Astrocyte of the hippocampus (primary cell): ENCODE results near the gene P2RY12.

Source experiments
- DNase-seq: peaks from one replicate; pipeline ENCODE4 v3.0.0; 2011; ENCODE audit warnings: low read depth, low spot score

Gene P2RY12

GRCh38 chr3:151384741-151385174, at the start of gene P2RY12:
TSS of gene P2RY12 (minus strand) at chr3:151384753. CDS start at chr3:151338845, 45,908 bp downstream.
- DNase-seq = no peak

- no peak for DNase-seq
These were observed 48.2 kb upstream of the P2RY12 start for GRCh38 chr3:151432616-151433372.

- DNase-seq = peak; percentile 93
These were observed 47.4 kb upstream of the P2RY12 start for GRCh38 chr3:151431940-151432339.

- no peak for DNase-seq
These were observed 46.4 kb upstream of the P2RY12 start for GRCh38 chr3:151430821-151431484.

GRCh38 chr3:151428386-151428785, 43.8 kb upstream of the P2RY12 start:
- no peak for DNase-seq

DNA sequence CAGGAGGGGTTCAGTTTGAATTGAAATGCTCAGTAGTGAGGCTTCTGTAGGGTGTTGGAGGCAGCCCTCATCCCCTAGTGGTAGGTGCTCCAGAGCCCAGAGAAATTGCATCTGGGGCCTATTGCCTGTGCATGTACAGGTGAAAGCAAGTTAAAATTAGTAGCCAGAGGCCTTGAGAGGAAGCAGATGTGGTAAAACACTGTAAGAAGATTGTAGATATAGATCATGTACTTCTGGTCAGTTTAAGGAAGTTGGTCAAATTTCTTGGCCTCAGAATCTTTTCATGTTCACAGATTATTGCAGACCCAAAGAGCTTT, 41.7 kb upstream of the P2RY12 start:
- DNase-seq = no peak

DNA sequence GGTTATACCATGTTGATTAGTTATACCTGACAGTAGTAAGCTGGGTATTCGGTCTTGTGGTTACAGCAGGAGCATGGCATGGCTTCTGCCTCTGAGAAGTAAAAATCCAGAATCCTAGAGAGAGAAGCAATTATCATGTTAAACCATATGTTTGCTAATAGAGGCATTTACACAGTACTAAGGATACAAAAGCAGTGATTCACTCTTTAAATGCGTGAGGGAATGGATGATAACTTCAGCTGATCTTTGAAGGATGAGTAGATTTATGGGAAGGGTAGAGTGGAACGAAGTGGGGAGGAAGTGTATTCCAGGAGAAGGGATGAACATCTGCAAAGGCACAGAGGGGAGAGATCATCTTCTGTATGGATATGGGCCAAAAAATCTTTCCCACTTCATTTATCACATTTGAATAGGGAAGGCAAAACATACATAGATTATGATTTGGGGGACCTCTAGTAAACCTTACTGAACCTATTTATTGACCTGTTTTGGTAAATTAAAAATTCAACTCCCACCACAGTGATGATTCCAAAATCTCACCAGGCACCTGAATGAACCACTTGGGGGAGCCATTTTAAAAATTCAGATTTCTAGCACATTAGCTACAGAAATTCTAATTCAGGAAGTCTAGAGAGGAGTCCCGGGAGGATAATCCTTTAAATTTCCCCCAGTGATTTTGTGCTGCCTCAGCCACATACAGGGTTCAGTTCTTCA, 41.2 kb upstream of the P2RY12 start:
- peak; percentile 21 for DNase-seq

- DNase-seq = no peak
These were observed 38.5 kb upstream of the P2RY12 start for GRCh38 chr3:151423091-151423490.

DNA sequence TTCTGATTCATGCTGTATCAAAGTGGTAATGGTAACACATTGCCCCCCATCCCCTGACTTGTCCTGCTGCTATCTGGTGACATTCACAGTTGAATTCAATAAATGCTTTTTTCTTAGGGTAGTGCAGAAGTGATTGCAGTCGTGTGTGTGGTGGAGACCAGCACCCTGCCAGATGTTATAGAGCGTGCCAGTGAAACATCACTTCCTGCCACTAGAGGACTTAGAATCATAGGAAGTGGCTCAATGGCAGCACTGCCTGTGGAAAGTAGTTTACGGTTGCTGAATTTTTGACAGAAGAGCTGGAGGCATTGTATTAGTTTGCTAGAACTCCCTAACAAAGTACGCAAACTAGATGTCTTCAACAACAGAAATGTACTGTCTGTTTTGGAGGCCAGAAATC, 37.4 kb upstream of the P2RY12 start:
- DNase-seq = no peak

- DNase-seq = no peak
These were observed 35.3 kb upstream of the P2RY12 start for GRCh38 chr3:151419806-151420205.

- DNase-seq = no peak
These were observed 30.7 kb upstream of the P2RY12 start for GRCh38 chr3:151415289-151415688.

DNA sequence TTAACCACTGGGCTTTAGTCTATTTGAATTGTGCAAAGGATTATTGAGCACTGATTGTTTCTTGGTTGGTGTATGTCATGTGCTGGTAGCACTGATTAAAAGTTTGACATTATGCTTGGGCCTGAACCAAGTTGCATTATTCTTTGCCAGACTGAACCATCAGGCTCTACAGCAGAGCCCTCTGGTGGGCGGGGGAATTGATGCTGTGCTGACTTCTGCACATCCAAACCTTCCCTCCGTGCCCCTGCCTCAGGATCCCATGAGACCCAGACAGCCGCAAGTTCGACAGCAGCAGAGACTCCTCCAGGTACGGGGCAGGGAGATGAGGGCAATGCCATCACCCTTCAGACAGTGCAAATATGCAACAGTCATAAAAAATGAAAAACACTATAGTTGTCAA, 28.4 kb upstream of the P2RY12 start:
- DNase-seq = no peak

GRCh38 chr3:151410891-151411559, 26.5 kb upstream of the P2RY12 start:
- DNase-seq = peak; percentile 23

DNA sequence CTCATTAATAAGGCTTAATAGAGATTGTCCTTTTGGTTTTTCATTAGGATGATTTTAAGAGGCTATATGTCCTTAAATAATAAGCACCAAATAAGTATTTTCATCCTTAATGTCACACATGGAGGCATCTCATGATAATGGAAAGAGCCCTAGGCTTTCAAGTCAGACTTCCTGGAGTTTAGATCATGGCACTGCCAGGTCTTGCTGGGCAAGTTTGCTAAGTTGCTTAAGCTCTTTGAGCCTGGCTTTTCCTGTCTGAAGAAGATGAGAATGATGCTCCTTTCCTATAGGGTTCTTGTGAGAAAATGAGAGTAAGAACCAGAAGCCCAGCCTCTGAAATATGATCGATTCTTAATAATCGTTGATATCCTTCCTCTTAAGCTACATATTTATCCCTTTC, 23.4 kb upstream of the P2RY12 start:
- DNase-seq = no peak

DNA sequence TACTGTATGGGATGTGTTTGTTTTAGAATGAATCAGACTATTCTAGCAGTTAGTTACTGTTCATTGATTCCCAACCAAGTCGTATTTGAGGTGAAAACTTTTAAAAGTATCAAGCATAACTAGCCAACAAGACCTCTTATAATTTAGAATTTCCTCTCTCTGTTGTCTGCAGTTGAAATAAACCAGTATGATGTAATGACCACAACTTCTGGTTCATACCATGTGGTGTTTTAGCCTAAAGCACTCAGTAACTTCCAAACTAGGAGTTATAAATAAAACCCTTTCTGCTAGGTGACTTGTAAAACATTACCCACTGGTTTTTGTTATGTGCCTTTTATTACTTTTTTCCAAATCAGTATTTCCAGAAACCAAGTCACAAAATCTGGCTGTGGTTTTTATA, 19.8 kb upstream of the P2RY12 start:
- peak; percentile 48 for DNase-seq

GRCh38 chr3:151403246-151403645, 18.7 kb upstream of the P2RY12 start:
- DNase-seq = peak; percentile 56

DNA sequence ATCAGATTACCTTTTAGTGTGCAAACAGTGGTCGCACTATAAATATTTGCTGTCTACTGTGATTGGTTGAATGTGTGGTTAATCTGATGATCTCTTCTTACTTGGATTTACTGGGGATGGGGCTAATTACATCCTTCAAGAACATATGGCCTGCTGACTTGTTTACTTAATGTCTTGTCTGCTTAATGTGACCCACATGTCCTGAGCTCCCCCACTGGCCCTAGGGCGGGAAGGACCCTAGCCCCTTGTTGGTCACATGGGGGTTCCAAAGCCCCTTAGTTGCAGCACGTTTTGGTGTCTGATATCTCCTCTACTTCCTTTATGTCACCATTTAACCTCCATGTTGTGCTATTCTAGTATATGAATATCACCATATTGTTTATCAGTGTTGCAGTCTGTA, 17.8 kb upstream of the P2RY12 start:
- no peak for DNase-seq

DNA sequence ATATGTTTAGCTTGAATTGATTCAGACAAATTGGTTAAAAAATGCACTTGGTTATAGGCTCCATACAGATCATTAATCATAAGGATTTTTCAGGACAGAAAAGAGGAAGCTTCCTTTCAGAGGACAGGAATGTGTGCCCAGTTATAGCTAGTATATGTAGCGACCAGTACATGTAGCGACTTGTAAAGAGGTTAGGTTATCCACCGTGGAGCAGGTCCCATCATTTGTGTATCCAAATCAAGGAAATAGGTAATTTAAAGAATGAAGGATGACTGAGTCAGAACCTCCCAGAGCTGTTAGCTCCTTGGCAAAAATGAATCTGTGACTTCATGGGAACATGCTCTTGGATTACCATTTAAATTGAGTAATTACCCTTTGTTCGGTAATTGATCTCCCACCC, 15.8 kb upstream of the P2RY12 start:
- no peak for DNase-seq

DNA sequence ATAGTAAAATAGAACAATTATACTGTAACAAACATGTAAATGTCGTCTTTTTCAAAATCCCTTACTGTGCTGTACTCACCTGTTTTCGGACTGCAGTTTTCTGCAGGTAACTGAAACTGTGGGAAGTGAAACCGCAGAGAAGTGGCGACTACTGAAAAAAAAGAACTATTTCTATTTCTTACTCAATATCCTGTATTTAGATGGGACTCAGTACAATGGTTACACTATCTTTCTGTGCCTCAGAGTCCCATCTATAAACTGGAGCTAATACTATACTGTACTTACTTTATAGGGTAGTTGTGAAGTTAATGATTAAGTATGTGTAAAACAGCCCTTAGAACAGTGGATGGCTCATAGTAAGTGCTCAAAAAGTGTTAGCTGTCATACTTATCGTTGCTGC, 14.3 kb upstream of the P2RY12 start:
- DNase-seq = no peak

DNA sequence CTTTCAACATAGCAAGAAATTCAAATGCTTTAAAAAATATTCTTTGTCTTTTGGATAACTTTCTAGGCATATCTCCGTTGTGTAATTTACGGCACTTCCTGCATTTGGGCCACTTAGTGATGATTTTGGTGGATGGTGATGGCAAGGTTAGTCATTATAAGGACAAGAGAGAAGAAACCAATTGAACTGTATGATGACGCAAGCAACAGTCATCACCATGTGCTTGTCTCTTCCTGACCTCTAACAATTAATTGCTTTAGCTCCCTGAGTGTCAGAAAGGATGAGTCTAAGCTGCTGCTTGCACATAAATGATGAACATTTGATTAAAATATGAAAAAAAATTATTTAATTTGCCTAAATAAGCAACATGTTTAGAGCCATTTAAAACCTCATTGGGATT, 11.3 kb upstream of the P2RY12 start:
- DNase-seq = no peak

DNA sequence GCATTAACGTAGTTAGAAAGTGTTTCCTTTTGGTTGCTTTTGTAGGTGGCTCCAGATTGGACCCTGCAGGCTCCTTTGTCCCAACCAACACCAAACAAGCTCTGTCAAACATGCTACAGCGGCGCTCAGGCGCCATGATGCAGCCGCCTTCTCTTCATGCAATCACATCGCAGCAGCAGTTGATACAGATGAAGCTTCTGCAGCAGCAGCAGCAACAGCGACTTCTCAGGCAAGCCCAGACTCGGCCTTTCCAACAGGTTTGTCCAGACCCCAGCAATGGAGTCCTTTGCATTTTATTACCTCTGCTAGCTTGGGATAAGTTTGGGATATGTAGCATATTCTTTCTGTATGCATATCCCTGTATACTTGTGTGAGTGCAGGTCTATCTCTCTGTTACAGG, 10.1 kb upstream of the P2RY12 start:
- no peak for DNase-seq

DNA sequence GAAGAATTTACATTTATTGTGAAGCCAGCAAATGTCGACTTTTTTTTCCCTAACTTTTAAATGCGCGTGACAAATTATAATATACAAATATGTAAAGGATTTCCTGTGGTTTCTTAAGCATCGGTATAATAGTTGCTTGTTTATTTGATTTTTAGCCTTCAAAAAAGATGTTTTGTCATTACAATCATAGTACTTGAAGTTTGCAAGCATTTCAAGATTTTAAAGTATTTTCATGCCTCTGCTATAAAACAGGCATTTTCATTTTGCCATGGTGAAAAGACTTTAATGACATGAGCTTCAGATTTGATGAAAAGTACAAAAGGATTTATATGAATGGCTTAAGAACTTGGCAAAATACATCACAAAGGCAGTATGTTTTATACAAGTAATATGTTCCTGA, 9.4 kb upstream of the P2RY12 start:
- DNase-seq = no peak
